GM23338 (cell line): ENCODE results near the gene IL13. TPM values are rescaled to one million over a fixed set of nuclear protein-coding genes. Genes with fewer than 3 reads are reported as not detected.

Source experiments
- ATAC-seq: fragments of 200-7000 bp; cut with Tn5 transposase; 3 replicates; pipeline ENCODE4 v1.9.1; 2020
- DNase-seq: peaks from one replicate; pipeline ENCODE4 v3.0.0-alpha.2; 2015; ENCODE audit warnings: low spot score
- H2AFZ ChIP-seq: fragments of 200-600 bp; sonication (generic); 2 replicates; pipeline ENCODE4 v1.8.0; 2016; ENCODE audit warnings: antibody characterized with exemption, mild to moderate bottlenecking, moderate library complexity
- H3F3A ChIP-seq: fragments of 200-600 bp; sonication (generic); replicated peaks from 2 replicates; pipeline ENCODE4 v1.8.0; 2017; ENCODE audit warnings: antibody characterized with exemption, mixed run types, low read depth
- H3K27ac ChIP-seq: fragments of 200-600 bp; sonication (generic); 2 replicates; pipeline ENCODE4 v1.6.1; 2016; ENCODE audit warnings: low read depth
- H3K27me3 ChIP-seq: fragments of 200-600 bp; sonication (generic); 2 replicates; pipeline ENCODE4 v1.8.0; 2016; ENCODE audit warnings: mild to moderate bottlenecking, mixed run types, moderate library complexity; ENCODE audit not compliant: insufficient read depth
- H3K36me3 ChIP-seq: fragments of 200-600 bp; sonication (generic); 2 replicates; pipeline ENCODE4 v1.8.0; 2016; ENCODE audit warnings: mild to moderate bottlenecking; ENCODE audit not compliant: insufficient read depth
- H3K4me1 ChIP-seq: fragments of 200-600 bp; sonication (generic); 2 replicates; pipeline ENCODE4 v1.8.0; 2016; ENCODE audit warnings: mild to moderate bottlenecking, moderate library complexity; ENCODE audit not compliant: insufficient read depth
- H3K4me2 ChIP-seq: fragments of 200-600 bp; sonication (generic); 2 replicates; pipeline ENCODE4 v1.7.1; 2017; ENCODE audit warnings: mixed run types
- H3K4me3 ChIP-seq: fragments of 200-600 bp; sonication (generic); 2 replicates; pipeline ENCODE4 v1.6.1; 2016; ENCODE audit warnings: mixed run types
- H3K79me2 ChIP-seq: fragments of 200-600 bp; sonication (generic); replicated peaks from 2 replicates; pipeline ENCODE4 v1.8.0; 2017; ENCODE audit warnings: mild to moderate bottlenecking; ENCODE audit not compliant: insufficient read depth
- H3K9me2 ChIP-seq: fragments of 200-600 bp; sonication (generic); 2 replicates; pipeline ENCODE4 v1.8.0; 2017; ENCODE audit not compliant: insufficient read depth
- H4K20me1 ChIP-seq: fragments of 200-600 bp; sonication (generic); replicated peaks from 2 replicates; pipeline ENCODE4 v1.8.0; 2017; ENCODE audit warnings: mild to moderate bottlenecking; ENCODE audit not compliant: insufficient read depth
- H3K27ac Mint-ChIP-seq: 2 replicates; pipeline ENCODE4 v1.8.0; 2020; ENCODE audit warnings: inconsistent platforms, mild to moderate bottlenecking, moderate library complexity, mixed read lengths
- H3K27me3 Mint-ChIP-seq: 3 replicates; pipeline ENCODE4 v1.8.0; 2022; ENCODE audit warnings: low read depth, mild to moderate bottlenecking, moderate library complexity, mixed read lengths, inconsistent platforms; ENCODE audit not compliant: insufficient read depth, poor library complexity
- H3K36me3 Mint-ChIP-seq: 3 replicates; pipeline ENCODE4 v1.8.0; 2021; ENCODE audit warnings: low read depth, mild to moderate bottlenecking, inconsistent platforms, moderate library complexity, mixed read lengths
- H3K4me1 Mint-ChIP-seq: 3 replicates; pipeline ENCODE4 v1.8.0; 2020; ENCODE audit warnings: mild to moderate bottlenecking, inconsistent platforms, mixed read lengths
- H3K4me3 Mint-ChIP-seq: 3 replicates; pipeline ENCODE4 v1.8.0; 2021; ENCODE audit warnings: moderate library complexity, mild to moderate bottlenecking, inconsistent platforms, mixed read lengths
- H3K9me3 Mint-ChIP-seq: 3 replicates; pipeline ENCODE4 v1.8.0; 2020; ENCODE audit warnings: moderate library complexity, mild to moderate bottlenecking, inconsistent platforms, mixed read lengths
- CREB1 ChIP-seq: fragments of 250-450 bp; sonication (Bioruptor Pico); IDR thresholded peaks from 2 replicates; pipeline ENCODE4 v1.5.0; 2020; ENCODE audit warnings: low read depth, mild to moderate bottlenecking, moderate library complexity
- CTCF ChIP-seq, 2 experiments: fragments of 200-600 bp in 1 of 2; sonication (generic) in 1 of 2; conservative IDR thresholded peaks; 2 replicates each; pipeline versions ENCODE4 v1.5.1 to v1.6.1; 2016 to 2017; ENCODE audit warnings: antibody characterized with exemption in 2 of 2, low read depth in 2 of 2, mild to moderate bottlenecking in 2 of 2, moderate library complexity in 1 of 2
- ETS1 ChIP-seq: IDR thresholded peaks from 2 replicates; pipeline ENCODE4 v1.6.1; 2016; ENCODE audit warnings: antibody characterized with exemption
- EZH2 ChIP-seq: fragments of 200-600 bp; sonication (generic); IDR thresholded peaks from one replicate; pipeline ENCODE4 v1.8.0; 2017; ENCODE audit warnings: antibody characterized with exemption, mild to moderate bottlenecking, low read depth; ENCODE audit not compliant: unreplicated experiment
- EZH2phosphoT487 ChIP-seq: fragments of 200-600 bp; sonication (generic); IDR thresholded peaks from one replicate; pipeline ENCODE4 v1.8.1; 2018; ENCODE audit warnings: antibody characterized with exemption; ENCODE audit not compliant: unreplicated experiment
- JUNB ChIP-seq: IDR thresholded peaks from one replicate; pipeline ENCODE4 v1.6.1; 2016; ENCODE audit warnings: antibody characterized with exemption; ENCODE audit not compliant: unreplicated experiment
- NANOG ChIP-seq: IDR thresholded peaks from 2 replicates; pipeline ENCODE4 v1.6.1; 2016; ENCODE audit warnings: antibody characterized with exemption, borderline replicate concordance
- POLR2AphosphoS5 ChIP-seq: IDR thresholded peaks from 2 replicates; pipeline ENCODE4 v1.6.1; 2016; ENCODE audit warnings: antibody characterized with exemption, low read depth
- REST ChIP-seq: IDR thresholded peaks from one replicate; pipeline ENCODE4 v1.6.1; 2018; ENCODE audit warnings: antibody characterized with exemption; ENCODE audit not compliant: unreplicated experiment
- STAT1 ChIP-seq: IDR thresholded peaks from one replicate; pipeline ENCODE4 v1.6.1; 2016; ENCODE audit warnings: antibody characterized with exemption; ENCODE audit not compliant: unreplicated experiment
- ZNF331 ChIP-seq: fragments of 250-450 bp; sonication (Bioruptor Pico); IDR thresholded peaks from 2 replicates; pipeline ENCODE4 v1.5.0; 2020; ENCODE audit warnings: low read depth, mild to moderate bottlenecking, moderate library complexity
- ZNF462 ChIP-seq: fragments of 250-450 bp; sonication (Bioruptor Pico); IDR thresholded peaks from 2 replicates; pipeline ENCODE4 v1.5.0; 2020; ENCODE audit warnings: mild to moderate bottlenecking, moderate library complexity
- polyA plus RNA-seq: library from polyadenylated mRNA; unstranded; fragments of >200 nt; fragmentation: Nextera tagmentation; extraction: Ambion mirVana; gene quantifications from 2 replicates; pipeline ENCODE4 v1.2.1, GENCODE V29; 2016
- total RNA-seq: library from RNA; depleted of rRNA; stranded (reverse); fragments of >200 nt; shearing (Covaris generic); gene quantifications from 2 replicates; pipeline ENCODE4 v1.2.3, GENCODE V29; 2014

IL13 gene
- total and polyA plus RNA-seq, 2 experiments from 2014 or later = not detected

- Histone ChIP-seq H3K4me3 (peak overlapping the region; percentile 51), H4K20me1 (no peaks in the 10 kb centered on the region), H2AFZ (peak overlapping the region; percentile 94), H3F3A (0 out of 2 replicates have a peak, but pooled peaks cover 4% of the 10 kb centered on the region), H3K9me2 (no peaks in the 10 kb centered on the region), H3K79me2 (no peaks in the 10 kb centered on the region), H3K27me3 (peaks cover 42% of the 10 kb centered on the region), H3K36me3 (no peaks in the 10 kb centered on the region), H3K4me1 (no peaks in the 10 kb centered on the region; the same call in none of the 2 replicates), H3K27ac (no peak overlapping the region), H3K4me2 (peak overlapping the region; percentile 82)
- Mint-ChIP-seq H3K4me1 (peaks cover 6% of the 10 kb centered on the region; the same call in 1 of the 3 replicates), H3K36me3 (peaks cover 3% of the 10 kb centered on the region; the same call in 1 of the 3 replicates), H3K27ac (no peak overlapping the region), H3K4me3 (peak overlapping the region; percentile 36; the same call in 1 of the 3 replicates), H3K9me3 (no peaks in the 10 kb centered on the region; the same call in 1 of the 3 replicates), H3K27me3 (peaks cover 45% of the 10 kb centered on the region)
- ATAC-seq (peak; percentile 15), DNase-seq (peak; percentile 19)
- TF ChIP-seq CTCF (conservative IDR thresholded peaks at IDR 0.05; ENCODE audit: low read depth in 2 of 2) = no peak
- no peak for TF ChIP-seq REST
- TF ChIP-seq JUNB = no peak
- no peak for TF ChIP-seq ZNF331 (CRISPR knock-in tag)
- TF ChIP-seq ETS1 = no peak
- no peak for TF ChIP-seq NANOG
- TF ChIP-seq POLR2AphosphoS5 = no peak
- no peak for TF ChIP-seq ZNF462
- no peak for TF ChIP-seq CREB1
- TF ChIP-seq EZH2 = no peak
- TF ChIP-seq EZH2phosphoT487 = no peak
- no peak for TF ChIP-seq STAT1
Measured at GRCh38 chr5:132656774-132657355, 1.1 kb upstream of the IL13 start.
